ENCODE measurements around the gene PALMD. TPM values are rescaled to one million over a fixed set of nuclear protein-coding genes. Genes with fewer than 3 reads are reported as not detected.
A peak's percentile ranks its signal among the peaks of the same experiment; 100 is the strongest.

Gene PALMD
- polyA plus RNA-seq, 6 donors from 2014 or later, result not detected

DNA sequence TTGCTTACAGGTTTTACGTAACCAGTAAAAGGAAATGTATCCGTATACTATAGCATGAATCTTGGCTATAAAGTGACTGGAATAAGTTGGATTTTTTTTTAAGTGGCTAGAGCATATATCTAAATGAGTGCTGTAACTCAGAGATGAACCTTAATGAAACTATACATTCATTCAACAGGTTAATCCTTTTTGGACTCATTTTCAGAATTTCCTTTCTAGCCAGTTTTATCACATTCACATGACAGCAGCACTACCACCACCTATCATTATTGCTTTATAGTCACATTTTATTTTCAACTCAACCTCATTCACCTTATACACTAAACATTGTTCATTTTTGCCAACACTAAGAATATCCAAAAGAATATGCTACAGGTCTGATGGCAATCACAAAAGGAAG is 89.9 kb downstream of the PALMD start:
- ATAC-seq (ENCODE audit: low read depth in 2 of 2) (no peak), DNase-seq (no peak)
- H3K9me3 Mint-ChIP-seq, result no peaks in the 10 kb centered on the region
- H3K4me3 Mint-ChIP-seq, result no peak overlapping the region
- no peak overlapping the region for H3K27ac Mint-ChIP-seq
- H3K27me3 Mint-ChIP-seq, result no peaks in the 10 kb centered on the region
- no peaks in the 10 kb centered on the region for H3K4me1 Mint-ChIP-seq
- peaks cover 0 to 10% of the 10 kb centered on the region in 2 donors for H3K36me3 Mint-ChIP-seq

DNA sequence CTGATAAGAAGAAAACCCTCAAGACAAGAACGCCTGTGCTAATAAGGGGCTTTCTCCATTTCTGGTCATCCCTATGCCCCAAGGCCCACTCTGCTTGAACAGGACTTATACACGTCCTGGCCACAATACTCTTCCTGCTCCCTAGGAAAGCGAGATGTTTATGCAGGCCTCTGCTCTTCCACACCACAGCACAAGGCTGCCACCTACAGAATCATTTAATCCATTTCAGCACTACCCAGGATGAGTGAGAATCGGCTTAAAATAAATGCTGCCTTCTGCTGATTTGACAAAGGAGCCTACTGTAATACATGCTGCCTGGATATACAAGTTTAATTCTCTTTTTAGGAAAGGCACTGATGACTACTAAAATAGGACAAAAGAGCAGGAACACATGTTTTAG is 91.1 kb downstream of the PALMD start:
- no peak overlapping the region for H3K4me3 Mint-ChIP-seq

DNA sequence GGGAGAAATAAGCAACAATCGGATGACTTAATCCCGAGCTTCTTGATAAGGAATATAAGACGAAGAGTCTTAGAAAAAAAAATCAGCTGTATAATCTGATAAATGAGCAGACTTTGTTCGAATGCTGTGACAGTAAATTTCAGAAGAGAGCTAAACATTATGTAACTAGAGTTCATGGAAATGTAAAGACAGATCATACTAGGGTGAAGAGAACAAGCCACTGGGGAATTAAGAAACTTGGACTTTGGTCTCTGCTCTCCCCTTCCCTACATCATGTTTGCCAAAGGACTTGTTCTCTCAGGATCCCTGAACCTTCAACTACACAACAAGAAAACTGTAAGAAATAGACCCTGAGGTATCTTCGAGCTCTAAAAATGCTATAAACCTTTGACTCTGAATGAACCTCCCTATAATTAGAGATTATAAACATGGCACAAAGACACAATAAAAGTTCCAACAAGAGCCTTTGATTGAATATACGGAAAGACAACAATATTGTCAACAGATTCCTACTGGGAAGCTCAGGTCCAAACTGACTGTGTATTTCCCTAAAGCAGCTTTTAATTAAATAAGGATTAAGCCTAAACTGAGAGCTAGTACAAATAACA is 93.0 kb downstream of the PALMD start:
- H3K4me1 Mint-ChIP-seq, result no peaks in the 10 kb centered on the region
- no peak for ATAC-seq (ENCODE audit: low read depth in 2 of 2)
- H3K27me3 Mint-ChIP-seq, result no peaks in the 10 kb centered on the region
- H3K36me3 Mint-ChIP-seq, result peaks cover 0 to 5% of the 10 kb centered on the region in 2 donors
- no peaks in the 10 kb centered on the region for H3K9me3 Mint-ChIP-seq
- no peak overlapping the region for H3K4me3 Mint-ChIP-seq
- DNase-seq, result no peak
- H3K27ac Mint-ChIP-seq, result no peak overlapping the region

More for the DNA sequence above, 91.1 kb downstream of the PALMD start:
- Mint-ChIP-seq H3K36me3 (peaks cover 0 to 10% of the 10 kb centered on the region in 2 donors), H3K27ac (peak overlapping the region in 1 of 6 donors; percentile 61), H3K9me3 (no peaks in the 10 kb centered on the region), H3K4me1 (no peaks in the 10 kb centered on the region), H3K27me3 (no peaks in the 10 kb centered on the region)
- ATAC-seq (ENCODE audit: low read depth in 2 of 2), result no peak
- DNase-seq, result no peak

DNA sequence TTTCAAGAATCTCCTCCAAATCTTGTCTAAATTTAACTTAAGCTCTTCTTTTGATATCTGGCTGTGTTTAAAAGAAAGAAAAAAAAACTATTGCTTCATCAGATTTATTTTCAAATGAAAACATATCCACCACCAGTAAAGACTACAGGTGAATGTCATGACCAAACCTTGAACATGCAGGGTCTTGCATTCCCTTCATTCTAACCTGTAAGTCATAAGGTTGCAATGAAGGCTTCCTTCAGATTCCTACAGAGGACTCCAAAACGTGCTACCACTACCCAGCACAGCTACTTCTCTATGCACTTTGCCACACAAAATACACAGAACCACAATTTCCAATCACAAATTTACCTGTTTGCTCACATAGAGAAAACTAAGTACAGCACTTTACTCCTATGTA is 94.2 kb downstream of the PALMD start:
- Mint-ChIP-seq H3K27ac (no peak overlapping the region), H3K27me3 (no peaks in the 10 kb centered on the region)

More for the DNA sequence above, 94.2 kb downstream of the PALMD start:
- Mint-ChIP-seq H3K9me3 (no peaks in the 10 kb centered on the region), H3K4me3 (no peak overlapping the region), H3K36me3 (peaks cover 0 to 5% of the 10 kb centered on the region in 2 donors), H3K4me1 (no peaks in the 10 kb centered on the region)
- ATAC-seq (ENCODE audit: low read depth in 2 of 2) (no peak), DNase-seq (no peak)

Other genes with a start within 250 kb of the PALMD start
- 1 to 10 TPM in 1 of 6 donors, under 1 TPM in 2, not detected in 3; 0.11 to 1.5 (median 0.13) TPM for gene FRRS1, start 120.5 kb downstream of the PALMD start, polyA plus RNA-seq (ENCODE audit: low read depth in 6 of 6)
- 10 to 100 TPM in 3 of 6 donors, 1 to 10 TPM in 3; 6.9 to 12.7 (median 9.7) TPM for gene AGL, start 204.2 kb downstream of the PALMD start, polyA plus RNA-seq (ENCODE audit: low read depth in 6 of 6)